Measurements from ENCODE around the gene LTA.

The LTA gene

DNA sequence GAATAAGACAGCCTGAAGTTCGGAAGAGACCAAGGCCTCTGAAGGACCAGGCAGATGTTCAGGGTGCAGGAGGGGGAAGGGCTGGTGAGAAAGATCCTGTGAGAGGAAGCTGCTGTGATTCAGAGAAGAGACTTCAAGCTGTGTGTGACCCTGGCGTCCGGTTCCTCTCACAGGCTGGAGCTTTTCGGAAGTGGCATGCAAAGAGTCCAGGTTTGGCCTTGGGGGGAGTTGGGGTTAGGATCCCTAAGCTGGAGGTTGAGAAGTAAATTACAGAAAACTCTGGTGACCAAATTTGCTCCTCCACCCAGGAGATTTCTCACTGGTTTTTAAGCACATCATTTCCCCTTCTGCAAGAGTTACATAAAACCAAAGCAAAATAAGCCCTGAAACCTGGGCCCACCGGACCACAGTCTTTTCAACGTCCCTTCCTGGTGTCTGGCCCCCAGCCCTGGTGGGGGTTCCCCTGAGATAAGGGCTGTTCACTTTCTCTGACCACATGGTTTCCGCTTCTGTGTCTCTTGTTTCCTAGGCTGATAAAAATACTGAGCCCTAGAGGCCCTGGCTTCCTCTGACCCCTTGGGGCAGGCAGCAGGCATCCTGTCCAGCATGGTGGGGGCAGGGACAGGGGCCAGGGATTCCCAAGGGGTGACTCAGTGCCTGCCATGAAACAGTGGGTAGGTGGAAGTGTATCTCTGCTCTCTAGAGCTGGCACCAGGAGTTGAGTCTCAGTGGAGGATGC is 12.0 kb upstream of the LTA start:
- TF ChIP-seq, protein P1, sequence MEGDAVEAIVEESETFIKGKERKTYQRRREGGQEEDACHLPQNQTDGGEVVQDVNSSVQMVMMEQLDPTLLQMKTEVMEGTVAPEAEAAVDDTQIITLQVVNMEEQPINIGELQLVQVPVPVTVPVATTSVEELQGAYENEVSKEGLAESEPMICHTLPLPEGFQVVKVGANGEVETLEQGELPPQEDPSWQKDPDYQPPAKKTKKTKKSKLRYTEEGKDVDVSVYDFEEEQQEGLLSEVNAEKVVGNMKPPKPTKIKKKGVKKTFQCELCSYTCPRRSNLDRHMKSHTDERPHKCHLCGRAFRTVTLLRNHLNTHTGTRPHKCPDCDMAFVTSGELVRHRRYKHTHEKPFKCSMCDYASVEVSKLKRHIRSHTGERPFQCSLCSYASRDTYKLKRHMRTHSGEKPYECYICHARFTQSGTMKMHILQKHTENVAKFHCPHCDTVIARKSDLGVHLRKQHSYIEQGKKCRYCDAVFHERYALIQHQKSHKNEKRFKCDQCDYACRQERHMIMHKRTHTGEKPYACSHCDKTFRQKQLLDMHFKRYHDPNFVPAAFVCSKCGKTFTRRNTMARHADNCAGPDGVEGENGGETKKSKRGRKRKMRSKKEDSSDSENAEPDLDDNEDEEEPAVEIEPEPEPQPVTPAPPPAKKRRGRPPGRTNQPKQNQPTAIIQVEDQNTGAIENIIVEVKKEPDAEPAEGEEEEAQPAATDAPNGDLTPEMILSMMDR (conservative IDR thresholded peaks at IDR 0.05; ENCODE audit: low read length), result no peak
- no peak overlapping the region for H3K4me3 ChIP-seq (ENCODE audit: low read length)
- DNase-seq (ENCODE audit: low read depth), result peak; percentile 67

DNA sequence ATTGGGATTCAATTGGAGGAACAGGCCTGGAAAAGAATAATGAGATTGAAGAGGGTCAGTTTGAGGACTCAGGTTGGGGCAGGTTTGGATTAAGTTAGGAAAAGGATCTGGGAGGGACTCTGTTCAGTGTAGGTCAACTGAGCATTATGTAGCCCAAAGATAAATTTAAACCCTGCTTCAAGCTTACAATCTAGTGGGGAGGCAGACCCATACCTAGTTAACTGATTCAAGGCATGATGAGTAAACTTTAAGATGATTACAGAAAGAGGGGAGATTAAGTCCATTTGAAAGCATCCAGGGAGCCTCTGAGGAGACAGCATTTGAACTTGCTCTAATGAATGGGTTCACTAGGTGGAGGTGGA is 11.4 kb upstream of the LTA start:
- no peak for DNase-seq (ENCODE audit: low read depth)
- TF ChIP-seq, protein P1 (conservative IDR thresholded peaks at IDR 0.05; ENCODE audit: low read length), result no peak
- H3K4me3 ChIP-seq (ENCODE audit: low read length), result no peak overlapping the region

DNA sequence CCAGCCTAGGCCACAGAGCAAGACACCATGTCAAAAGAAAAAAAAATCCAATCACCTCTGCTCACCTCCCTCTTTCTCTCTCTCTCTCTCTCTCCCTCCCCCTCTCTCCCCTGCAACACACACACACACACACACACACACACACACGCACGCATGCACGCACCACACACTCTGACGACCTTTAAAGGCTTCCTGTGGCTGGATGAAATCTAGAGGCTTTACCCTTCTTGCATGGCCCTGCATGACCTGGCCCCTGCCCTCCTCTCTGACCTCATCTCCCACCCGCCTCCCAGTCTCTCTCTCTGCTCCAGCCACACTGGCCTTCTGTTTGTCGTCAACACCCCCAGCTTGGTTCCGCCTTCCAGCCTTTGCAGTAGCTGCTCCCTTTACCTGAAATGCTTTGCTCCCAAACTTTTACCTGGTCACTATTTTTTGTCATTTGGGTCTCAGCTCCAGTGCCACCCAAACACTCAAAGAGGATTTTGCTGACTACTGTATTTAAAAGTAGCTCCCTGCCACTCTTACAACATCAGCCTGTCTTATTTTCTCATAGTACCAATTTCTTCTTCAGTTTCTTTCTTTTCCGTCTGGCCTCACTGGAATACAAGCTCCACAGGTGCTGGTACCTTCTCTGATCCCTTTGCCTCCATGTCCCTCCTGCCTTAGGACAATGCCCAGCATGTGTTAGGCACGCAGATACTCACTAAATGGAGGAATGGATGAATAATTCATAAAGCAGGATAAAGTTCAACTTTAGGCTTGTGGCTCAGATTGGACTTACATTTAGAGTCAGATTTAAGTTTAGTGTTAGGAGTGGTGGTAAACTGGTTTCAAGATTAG is 4.3 kb upstream of the LTA start:
- TF ChIP-seq, protein P1 (conservative IDR thresholded peaks at IDR 0.05; ENCODE audit: low read length), result no peak
- no peak overlapping the region for H3K4me3 ChIP-seq (ENCODE audit: low read length)
- no peak for DNase-seq (ENCODE audit: low read depth)

DNA sequence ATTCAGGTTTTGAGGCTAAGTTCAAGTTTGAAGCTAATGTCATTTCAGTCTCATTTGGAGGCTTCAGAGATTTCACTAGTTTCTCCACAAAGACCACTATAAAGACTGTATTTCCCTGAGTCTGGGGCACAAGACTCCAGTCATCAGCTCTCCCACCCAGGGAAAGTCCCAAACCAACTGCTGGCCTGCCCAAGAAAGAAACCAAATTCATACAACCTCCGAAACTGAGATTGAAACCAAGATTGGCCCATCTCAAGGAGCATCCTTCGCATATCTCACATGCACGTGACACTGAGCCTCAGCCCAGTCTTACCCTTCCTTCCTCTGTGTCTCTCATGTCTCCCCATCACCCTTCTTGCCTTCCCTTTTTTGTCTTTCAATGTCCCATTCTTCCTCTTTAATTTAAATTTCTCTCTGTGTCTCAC is 3.5 kb upstream of the LTA start:
- no peak for DNase-seq (ENCODE audit: low read depth)
- no peak overlapping the region for H3K4me3 ChIP-seq (ENCODE audit: low read length)
- TF ChIP-seq, protein P1 (conservative IDR thresholded peaks at IDR 0.05; ENCODE audit: low read length), result no peak

DNA sequence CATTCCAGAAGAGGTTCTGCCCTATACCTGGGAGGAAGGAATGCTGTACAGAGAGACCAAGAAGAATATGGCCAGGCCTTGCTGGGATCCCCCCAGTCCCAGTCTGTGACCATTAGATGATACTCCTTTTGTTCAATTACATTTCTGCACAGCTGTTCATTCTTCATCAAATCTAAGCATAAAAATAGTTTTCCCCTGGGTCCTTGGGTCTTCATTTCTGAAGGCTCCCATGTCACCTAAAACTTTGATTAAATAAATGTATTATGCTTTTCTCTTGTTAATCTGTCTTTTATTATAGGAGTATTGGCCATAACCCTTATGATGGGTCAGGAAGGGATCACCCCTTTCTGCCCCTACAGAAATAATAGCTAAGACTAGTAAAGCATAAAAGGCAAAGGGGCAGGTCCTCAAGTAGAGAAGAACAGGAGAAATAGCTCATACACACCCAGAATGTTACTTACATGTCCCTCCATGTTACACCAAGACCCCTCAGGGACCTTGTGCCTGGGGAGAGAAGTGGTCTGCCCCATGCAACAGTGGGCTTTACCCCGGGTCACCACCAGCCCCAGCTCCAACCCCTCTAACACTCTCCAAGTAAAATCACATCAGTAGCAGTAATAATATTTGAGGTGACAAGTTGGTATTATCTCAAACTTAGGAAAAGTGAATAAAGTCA is 2.1 kb upstream of the LTA start:
- DNase-seq (ENCODE audit: low read depth), result no peak
- H3K4me3 ChIP-seq (ENCODE audit: low read length), result no peak overlapping the region
- TF ChIP-seq, protein P1 (conservative IDR thresholded peaks at IDR 0.05; ENCODE audit: low read length), result no peak

DNA sequence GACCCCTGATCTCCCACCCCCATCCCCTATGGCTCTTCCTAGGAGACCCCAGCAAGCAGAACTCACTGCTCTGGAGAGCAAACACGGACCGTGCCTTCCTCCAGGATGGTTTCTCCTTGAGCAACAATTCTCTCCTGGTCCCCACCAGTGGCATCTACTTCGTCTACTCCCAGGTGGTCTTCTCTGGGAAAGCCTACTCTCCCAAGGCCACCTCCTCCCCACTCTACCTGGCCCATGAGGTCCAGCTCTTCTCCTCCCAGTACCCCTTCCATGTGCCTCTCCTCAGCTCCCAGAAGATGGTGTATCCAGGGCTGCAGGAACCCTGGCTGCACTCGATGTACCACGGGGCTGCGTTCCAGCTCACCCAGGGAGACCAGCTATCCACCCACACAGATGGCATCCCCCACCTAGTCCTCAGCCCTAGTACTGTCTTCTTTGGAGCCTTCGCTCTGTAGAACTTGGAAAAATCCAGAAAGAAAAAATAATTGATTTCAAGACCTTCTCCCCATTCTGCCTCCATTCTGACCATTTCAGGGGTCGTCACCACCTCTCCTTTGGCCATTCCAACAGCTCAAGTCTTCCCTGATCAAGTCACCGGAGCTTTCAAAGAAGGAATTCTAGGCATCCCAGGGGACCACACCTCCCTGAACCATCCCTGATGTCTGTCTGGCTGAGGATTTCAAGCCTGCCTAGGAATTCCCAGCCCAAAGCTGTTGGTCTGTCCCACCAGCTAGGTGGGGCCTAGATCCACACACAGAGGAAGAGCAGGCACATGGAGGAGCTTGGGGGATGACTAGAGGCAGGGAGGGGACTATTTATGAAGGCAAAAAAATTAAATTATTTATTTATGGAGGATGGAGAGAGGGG is 1.4 kb downstream of the LTA start:
- no peak overlapping the region for H3K4me3 ChIP-seq (ENCODE audit: low read length)
- no peak for DNase-seq (ENCODE audit: low read depth)
- TF ChIP-seq, protein P1 (conservative IDR thresholded peaks at IDR 0.05; ENCODE audit: low read length), result no peak
